Retinal pigment epithelial cell (primary cell): Measurements from ENCODE around the gene NEUROD1.

Experiments used
- DNase-seq: peaks from one replicate; pipeline ENCODE4 v3.0.0-alpha.2; 2010; ENCODE audit warnings: low read depth
- H3K4me3 ChIP-seq: 2 replicates; pipeline ENCODE4 v1.5.1; 2011; ENCODE audit warnings: mild to moderate bottlenecking, low read length, control low read depth, moderate library complexity
- CTCF ChIP-seq: conservative IDR thresholded peaks from 2 replicates; pipeline ENCODE4 v1.5.1; 2011; ENCODE audit warnings: low read depth, low read length, control low read depth, inconsistent platforms

Gene NEUROD1

GRCh38 chr2:181632733-181633401 lies 47.5 kb downstream of the NEUROD1 start:
- DNase-seq: no peak
- TF ChIP-seq CTCF: no peak

GRCh38 chr2:181628590-181629585 lies 51.4 kb downstream of the NEUROD1 start:
- no peak overlapping the region for H3K4me3 ChIP-seq
- no peak for DNase-seq
- no peak for TF ChIP-seq CTCF

More at GRCh38 chr2:181632733-181633401, 47.5 kb downstream of the NEUROD1 start:
- H3K4me3 ChIP-seq: no peak overlapping the region

- no peak for TF ChIP-seq CTCF
- DNase-seq: no peak
- H3K4me3 ChIP-seq: no peak overlapping the region
Measured at GRCh38 chr2:181627545-181627944, 52.8 kb downstream of the NEUROD1 start.

- no peak for TF ChIP-seq CTCF
- no peak overlapping the region for H3K4me3 ChIP-seq
- no peak for DNase-seq
Measured at GRCh38 chr2:181626671-181627070, 53.6 kb downstream of the NEUROD1 start.
